PC-9 (cell line): ENCODE results near the gene RBM38.

Experiments
- EZH2 ChIP-seq: fragments of 200-600 bp; sonication (generic); IDR thresholded peaks from 2 replicates; pipeline ENCODE4 v1.8.0; 2017; ENCODE audit warnings: antibody characterized with exemption, low read depth
- TF ChIP-seq, protein P1 (sequence below): fragments of 200-600 bp; sonication (generic); conservative IDR thresholded peaks from 2 replicates; pipeline ENCODE4 v1.6.1; 2017; ENCODE audit warnings: mixed run types, antibody characterized with exemption, mild to moderate bottlenecking, moderate library complexity

DNA sequence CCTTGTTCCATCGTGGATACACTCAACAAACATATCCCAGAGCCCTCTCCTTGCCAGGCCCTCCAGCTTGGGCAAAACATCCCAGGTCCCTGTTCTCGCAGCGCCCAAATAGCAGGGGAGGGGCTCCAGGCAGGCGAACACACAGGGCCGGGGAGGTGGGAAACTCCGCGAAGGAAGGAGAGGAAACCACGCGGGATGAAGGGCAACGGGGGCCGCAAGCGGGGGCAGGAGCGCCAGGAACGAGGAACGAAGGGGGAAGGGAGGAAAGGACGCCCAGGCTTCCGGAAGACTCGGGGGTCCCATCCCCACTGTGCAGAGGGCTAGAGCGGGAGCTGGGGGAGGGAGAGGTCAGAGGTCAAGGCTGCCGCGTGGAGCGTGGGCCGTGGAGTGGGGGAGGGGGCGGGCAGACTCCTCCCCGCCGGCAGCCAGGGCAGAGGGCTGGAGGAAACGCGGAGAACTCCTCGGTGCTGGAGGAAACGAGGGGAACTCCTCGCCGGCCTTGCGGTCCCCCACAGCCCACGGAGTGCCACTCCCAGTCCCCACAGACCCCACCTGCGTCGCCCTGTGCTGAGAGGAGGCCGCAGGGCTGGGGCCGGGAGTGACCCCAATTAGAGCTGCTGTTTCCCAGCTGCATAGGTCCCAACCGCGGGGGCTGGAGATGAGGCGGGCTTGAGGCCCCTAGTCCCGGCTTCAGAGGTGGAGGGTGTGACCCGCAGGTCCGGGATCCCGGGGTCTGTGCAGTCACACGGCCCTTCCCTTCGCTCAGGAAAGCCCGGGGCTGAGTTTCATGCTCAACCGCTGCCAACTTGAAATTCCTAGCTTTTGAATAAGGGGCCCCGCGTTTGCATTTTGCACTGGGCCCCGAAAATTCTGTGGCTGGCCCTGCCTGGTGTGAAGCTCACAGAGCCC lies 1.2 kb upstream of the RBM38 start:
- TF ChIP-seq, protein P1, sequence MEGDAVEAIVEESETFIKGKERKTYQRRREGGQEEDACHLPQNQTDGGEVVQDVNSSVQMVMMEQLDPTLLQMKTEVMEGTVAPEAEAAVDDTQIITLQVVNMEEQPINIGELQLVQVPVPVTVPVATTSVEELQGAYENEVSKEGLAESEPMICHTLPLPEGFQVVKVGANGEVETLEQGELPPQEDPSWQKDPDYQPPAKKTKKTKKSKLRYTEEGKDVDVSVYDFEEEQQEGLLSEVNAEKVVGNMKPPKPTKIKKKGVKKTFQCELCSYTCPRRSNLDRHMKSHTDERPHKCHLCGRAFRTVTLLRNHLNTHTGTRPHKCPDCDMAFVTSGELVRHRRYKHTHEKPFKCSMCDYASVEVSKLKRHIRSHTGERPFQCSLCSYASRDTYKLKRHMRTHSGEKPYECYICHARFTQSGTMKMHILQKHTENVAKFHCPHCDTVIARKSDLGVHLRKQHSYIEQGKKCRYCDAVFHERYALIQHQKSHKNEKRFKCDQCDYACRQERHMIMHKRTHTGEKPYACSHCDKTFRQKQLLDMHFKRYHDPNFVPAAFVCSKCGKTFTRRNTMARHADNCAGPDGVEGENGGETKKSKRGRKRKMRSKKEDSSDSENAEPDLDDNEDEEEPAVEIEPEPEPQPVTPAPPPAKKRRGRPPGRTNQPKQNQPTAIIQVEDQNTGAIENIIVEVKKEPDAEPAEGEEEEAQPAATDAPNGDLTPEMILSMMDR = no peak
- TF ChIP-seq EZH2 = no peak
